Adrenal gland (tissue), 12 donors: Measurements from ENCODE around the gene TMEM108. TPM values are rescaled to one million over a fixed set of nuclear protein-coding genes. Genes with fewer than 3 reads are reported as not detected.

Experiments used
- DNase-seq, 7 donors: peaks; one replicate each; pipeline ENCODE4 v3.0.0-alpha.2; 2019 to 2020
- H3K27ac ChIP-seq, 5 donors: fragments of 200-600 bp; sonication (generic) in 4 of 5; 1 replicate in 3 of 5; 2 replicates in 2 of 5; pipeline versions ENCODE4 v1.5.1 to v1.8.0; 2016 to 2020; ENCODE audit warnings: mild to moderate bottlenecking in 1 of 5
- H3K27me3 ChIP-seq: fragments of 200-600 bp; 2 replicates; pipeline ENCODE4 v1.8.0; 2021
- H3K36me3 ChIP-seq, 2 donors: fragments of 200-600 bp; replicated peaks in 1 of 2; 1 replicate in 1 of 2; 2 replicates in 1 of 2; pipeline versions ENCODE4 v1.5.1 to v1.8.0; 2018 to 2022
- H3K4me1 ChIP-seq, 2 donors: fragments of 200-600 bp; replicated peaks in 1 of 2; 1 replicate in 1 of 2; 2 replicates in 1 of 2; pipeline versions ENCODE4 v1.5.1 to v1.8.0; 2018 to 2021
- H3K4me3 ChIP-seq, 4 donors: fragments of 200-600 bp; sonication (generic) in 3 of 4; one replicate each; pipeline ENCODE4 v1.5.1; 2016 to 2018
- H3K9me3 ChIP-seq, 3 donors: fragments of 200-600 bp; sonication (generic) in 1 of 3; replicated peaks in 1 of 3; 1 replicate in 2 of 3; 2 replicates in 1 of 3; pipeline versions ENCODE4 v1.5.1 to v1.8.0; 2016 to 2021
- POLR2A ChIP-seq, 2 donors: fragments of 450-650 bp; IDR thresholded peaks; one replicate each; pipeline ENCODE4 v1.6.1; 2017; ENCODE audit warnings: antibody characterized with exemption in 2 of 2, mild to moderate bottlenecking in 2 of 2, moderate library complexity in 1 of 2
- WGBS, 4 donors: extraction: QIAGEN DNeasy Blood & Tissue Kit in 2 of 4; methylation state at CpG; one replicate each; pipeline versions ENCODE4 v1.1.5 to v1.1.7; 2013 to 2017; 5-methylcytosine and 5-hydroxymethylcytosine counted together
- intact Hi-C, 2 donors: fragments of 100-400 bp; cut with DNase I; formaldehyde crosslinking; loops; one replicate each; pipeline versions ENCODE4 v1.14.1 to v1.15.0; 2022 to 2023
- polyA plus RNA-seq, 3 donors: library from polyadenylated mRNA; stranded (reverse); fragments of 200-250 nt in 2 of 3; fragments of 350-450 nt in 1 of 3; fragmentation: Illumina TruSeq in 1 of 3; extraction: RNeasy Lipid Tissue Mini Kit (QIAGEN cat#74804) in 1 of 3; gene quantifications; one replicate each; pipeline ENCODE4 v1.2.3, GENCODE V29; 2013 to 2014
- total RNA-seq, 9 donors: library from RNA; depleted of rRNA in 4 of 9; stranded (reverse); fragments of >200 nt in 4 of 9; fragments of 120-200 nt in 1 of 9; fragmentation: NEBNext Ultra II Directional in 1 of 9; extraction: Animal tissue kit (Norgen Biotek cat#: 25700) in 1 of 9; gene quantifications; one replicate each; pipeline versions ENCODE4 v1.1.0 to v1.2.4, GENCODE V29; 2013 to 2023
- TF ChIP-seq, protein P1 (sequence below), 6 experiments: fragments of 450-650 bp in 4 of 6; fragments of 200-600 bp in 2 of 6; sonication (generic) in 1 of 6; IDR thresholded peaks; 1 replicate in 5 of 6; 2 replicates in 1 of 6; pipeline versions ENCODE4 v1.5.1 to v1.8.0; 2016 to 2021; ENCODE audit warnings: antibody characterized with exemption in 6 of 6, mild to moderate bottlenecking in 2 of 6, moderate library complexity in 1 of 6
- donor health status: healthy with polysubstance abuse.
- donor health status: Bipolar disorder and iron deficiency.
- donor health status: DM: yes; HTN: yes; CAD: no.
- donor health status: DM: no; HTN: no; CAD: no.
- donor health status: DM: no; HTN: no; CAD: no.
- donor health status: DM: yes; HTN: yes; CAD: no.

The TMEM108 gene
- total and polyA plus RNA-seq, 12 donors: 0.67 to 38.0 (median 14.8) TPM

DNA sequence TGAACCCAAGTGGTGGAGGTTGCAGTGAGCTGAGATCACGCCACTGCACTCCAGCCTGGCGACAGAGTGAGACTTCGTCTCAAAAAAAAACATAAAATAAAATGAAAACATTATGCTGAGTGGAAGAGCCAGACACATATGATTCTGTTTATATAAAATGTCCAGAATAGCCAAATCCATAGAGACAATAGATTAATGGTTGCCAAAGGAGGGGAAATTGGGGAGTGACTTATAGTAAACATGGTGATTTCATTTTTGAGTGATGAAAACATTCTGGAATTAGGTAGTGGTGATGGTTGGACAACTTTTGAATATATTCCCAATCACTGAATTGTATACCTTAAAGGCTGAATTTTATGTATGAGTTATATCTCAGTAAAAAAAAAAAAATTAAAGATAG lies 189.6 kb downstream of the TMEM108 start:
- H3K9me3 ChIP-seq: peaks cover 0 to 9% (median 0%) of the 10 kb centered on the region in 3 donors
- H3K36me3 ChIP-seq: no peaks in the 10 kb centered on the region
- WGBS, 4 donors: 59 to 91% (median 73%) methylated on average over 3 of the region's 3 CpGs
- H3K4me3 ChIP-seq: no peak overlapping the region
- TF ChIP-seq, protein P1, sequence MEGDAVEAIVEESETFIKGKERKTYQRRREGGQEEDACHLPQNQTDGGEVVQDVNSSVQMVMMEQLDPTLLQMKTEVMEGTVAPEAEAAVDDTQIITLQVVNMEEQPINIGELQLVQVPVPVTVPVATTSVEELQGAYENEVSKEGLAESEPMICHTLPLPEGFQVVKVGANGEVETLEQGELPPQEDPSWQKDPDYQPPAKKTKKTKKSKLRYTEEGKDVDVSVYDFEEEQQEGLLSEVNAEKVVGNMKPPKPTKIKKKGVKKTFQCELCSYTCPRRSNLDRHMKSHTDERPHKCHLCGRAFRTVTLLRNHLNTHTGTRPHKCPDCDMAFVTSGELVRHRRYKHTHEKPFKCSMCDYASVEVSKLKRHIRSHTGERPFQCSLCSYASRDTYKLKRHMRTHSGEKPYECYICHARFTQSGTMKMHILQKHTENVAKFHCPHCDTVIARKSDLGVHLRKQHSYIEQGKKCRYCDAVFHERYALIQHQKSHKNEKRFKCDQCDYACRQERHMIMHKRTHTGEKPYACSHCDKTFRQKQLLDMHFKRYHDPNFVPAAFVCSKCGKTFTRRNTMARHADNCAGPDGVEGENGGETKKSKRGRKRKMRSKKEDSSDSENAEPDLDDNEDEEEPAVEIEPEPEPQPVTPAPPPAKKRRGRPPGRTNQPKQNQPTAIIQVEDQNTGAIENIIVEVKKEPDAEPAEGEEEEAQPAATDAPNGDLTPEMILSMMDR (IDR thresholded peaks at IDR 0.05): no peak
- TF ChIP-seq POLR2A (IDR thresholded peaks at IDR 0.05): no peak
- no peaks in the 10 kb centered on the region for H3K27me3 ChIP-seq
- intact Hi-C loops: no loop called here
- no peaks in the 10 kb centered on the region for H3K4me1 ChIP-seq
- H3K27ac ChIP-seq: no peak overlapping the region
- DNase-seq: no peak

DNA sequence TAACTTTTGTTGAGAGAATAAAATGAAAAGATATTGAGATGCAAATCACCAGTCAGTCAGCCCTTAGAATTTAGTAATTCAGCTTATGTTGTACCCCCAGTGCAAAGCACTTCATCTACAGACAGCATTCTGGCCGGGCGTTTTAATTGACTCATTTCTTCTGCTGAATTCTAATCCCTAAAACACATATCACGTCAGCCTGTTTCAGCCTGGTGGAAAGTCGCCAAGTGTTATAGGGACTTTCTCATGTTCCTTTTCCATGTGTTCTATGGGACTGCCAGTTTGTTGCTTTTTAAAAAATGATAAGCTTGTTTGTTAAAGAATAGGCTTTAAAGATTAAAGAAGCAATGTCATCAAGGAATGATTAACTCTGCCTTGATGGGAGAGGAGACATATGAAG lies 192.0 kb downstream of the TMEM108 start:
- intact Hi-C loops: no loop called here

DNA sequence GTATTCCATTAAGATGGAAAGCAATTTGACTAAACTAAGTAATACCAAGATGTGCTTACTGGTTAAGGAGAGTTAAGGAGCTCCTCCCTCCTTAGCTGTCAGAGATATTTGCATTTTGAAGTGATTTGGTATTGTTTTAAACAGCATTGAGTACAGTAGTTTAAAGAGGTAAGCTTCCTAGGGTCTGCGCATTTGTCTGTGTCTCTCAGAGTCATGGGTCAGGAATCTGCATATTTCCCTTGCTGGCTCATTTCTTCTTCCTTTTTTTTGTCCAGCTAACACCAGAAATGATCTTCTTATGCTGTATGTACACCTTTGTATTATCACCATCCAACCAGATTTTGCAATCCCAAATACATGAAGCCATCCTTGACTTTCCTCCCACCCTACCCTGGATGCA lies 198.7 kb downstream of the TMEM108 start:
- no peaks in the 10 kb centered on the region for H3K9me3 ChIP-seq
- no peak overlapping the region for H3K4me3 ChIP-seq
- intact Hi-C loops: no loop called here
- no peaks in the 10 kb centered on the region for H3K27me3 ChIP-seq
- no peaks in the 10 kb centered on the region for H3K4me1 ChIP-seq
- H3K27ac ChIP-seq: no peak overlapping the region
- WGBS, 4 donors: 83 to 100% (median 94%) methylated on average over 1 of the region's 1 CpG
- no peak for TF ChIP-seq POLR2A (IDR thresholded peaks at IDR 0.05)
- TF ChIP-seq, protein P1 (IDR thresholded peaks at IDR 0.05): no peak
- DNase-seq: no peak
- no peaks in the 10 kb centered on the region for H3K36me3 ChIP-seq

More for the DNA sequence above, 192.0 kb downstream of the TMEM108 start:
- 56 to 78% (median 73%) methylated on average over 4 of the region's 4 CpGs for WGBS, 4 donors
- DNase-seq: no peak
- Histone ChIP-seq H3K27ac (no peak overlapping the region), H3K4me1 (no peaks in the 10 kb centered on the region), H3K36me3 (no peaks in the 10 kb centered on the region), H3K27me3 (no peaks in the 10 kb centered on the region), H3K9me3 (no peaks in the 10 kb centered on the region), H3K4me3 (no peak overlapping the region)
- TF ChIP-seq, protein P1 (IDR thresholded peaks at IDR 0.05): no peak
- TF ChIP-seq POLR2A (IDR thresholded peaks at IDR 0.05): no peak

DNA sequence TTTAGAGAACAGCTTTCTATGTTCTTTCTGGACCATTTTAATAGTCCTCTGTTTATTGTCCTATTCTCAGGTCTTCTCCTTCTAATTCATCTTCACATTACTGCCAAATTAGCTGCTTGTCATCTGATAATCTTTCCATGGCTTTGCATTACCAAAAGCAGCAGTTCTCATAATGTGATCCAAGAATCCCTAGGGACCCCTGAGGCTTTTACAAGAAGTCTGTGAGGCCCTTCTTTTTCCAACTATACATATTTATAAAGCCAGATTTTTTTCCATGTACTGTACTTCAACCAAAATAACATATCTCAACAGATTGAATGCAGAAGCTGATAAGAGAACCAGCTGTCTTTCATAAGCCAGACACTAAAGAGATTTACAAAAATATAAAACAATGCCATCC lies 199.2 kb downstream of the TMEM108 start:
- TF ChIP-seq, protein P1 (IDR thresholded peaks at IDR 0.05): no peak
- no peak for TF ChIP-seq POLR2A (IDR thresholded peaks at IDR 0.05)
- H3K9me3 ChIP-seq: no peaks in the 10 kb centered on the region
- intact Hi-C loops: no loop called here
- no peaks in the 10 kb centered on the region for H3K36me3 ChIP-seq
- H3K27me3 ChIP-seq: no peaks in the 10 kb centered on the region
- H3K4me1 ChIP-seq: no peaks in the 10 kb centered on the region
- no peak for DNase-seq
- no peak overlapping the region for H3K27ac ChIP-seq
- H3K4me3 ChIP-seq: no peak overlapping the region
